Measurements from ENCODE around the gene TFF3. TPM values are rescaled to one million over a fixed set of nuclear protein-coding genes. Genes with fewer than 3 reads are reported as not detected.

Gene TFF3
- total RNA-seq, 1 donor from 2014 or later: not detected

DNA sequence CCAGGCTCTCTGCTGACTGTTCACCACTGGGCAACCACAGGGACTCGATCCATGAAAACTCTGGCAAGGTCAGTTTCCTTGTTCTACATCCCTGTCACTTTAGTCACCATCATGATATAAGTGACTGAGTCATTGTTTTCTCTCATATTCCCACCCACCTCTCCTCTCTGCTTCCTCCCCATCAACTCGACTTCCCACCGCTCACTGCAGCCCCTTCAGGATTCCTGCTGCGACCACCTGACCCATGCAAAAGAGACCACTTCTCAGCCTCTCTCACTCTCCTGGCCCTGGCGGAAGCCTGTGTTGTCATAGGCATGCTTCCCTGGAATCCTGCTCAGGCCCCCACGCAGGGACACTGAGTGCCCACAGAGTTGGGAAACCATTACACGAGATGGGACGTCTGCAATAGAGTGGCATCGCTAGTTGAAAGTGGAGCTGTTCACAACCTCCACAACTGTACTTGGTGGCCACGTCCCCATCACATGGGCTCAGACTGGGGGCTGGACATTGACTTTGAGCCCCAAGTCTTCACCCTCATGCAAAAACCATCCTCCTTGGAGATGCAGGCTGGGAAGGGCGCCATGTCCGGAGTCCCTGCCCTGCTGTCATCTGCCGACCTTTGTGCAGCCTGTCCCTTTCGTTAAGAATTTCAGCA is 37.4 kb upstream of the TFF3 start:
- H4K20me1 ChIP-seq (ENCODE audit: low read depth): no peaks in the 10 kb centered on the region
- H3K9me3 ChIP-seq (ENCODE audit: low read depth): peaks cover 4% of the 10 kb centered on the region
- H3K9ac ChIP-seq: no peak overlapping the region
- H3K4me2 ChIP-seq: no peak overlapping the region
- peak overlapping the region; percentile 86 for H3K27ac Mint-ChIP-seq
- H3K4me3 ChIP-seq: no peak overlapping the region
- no peak overlapping the region for H2AFZ ChIP-seq (replicated peaks)
- no peaks in the 10 kb centered on the region for H3K36me3 Mint-ChIP-seq
- no peak overlapping the region for H3K27ac ChIP-seq
- H3K79me2 ChIP-seq (ENCODE audit: low read depth): no peaks in the 10 kb centered on the region
- no peaks in the 10 kb centered on the region for H3F3A ChIP-seq (ENCODE audit: low read depth)
- DNase-seq (ENCODE audit: low spot score): no peak
- H3K4me3 Mint-ChIP-seq: no peak overlapping the region
- TF ChIP-seq EZH2phosphoT487 (IDR thresholded peaks at IDR 0.05) (no peak), EZH2 (IDR thresholded peaks at IDR 0.05) (no peak)
- TF ChIP-seq, protein P1, sequence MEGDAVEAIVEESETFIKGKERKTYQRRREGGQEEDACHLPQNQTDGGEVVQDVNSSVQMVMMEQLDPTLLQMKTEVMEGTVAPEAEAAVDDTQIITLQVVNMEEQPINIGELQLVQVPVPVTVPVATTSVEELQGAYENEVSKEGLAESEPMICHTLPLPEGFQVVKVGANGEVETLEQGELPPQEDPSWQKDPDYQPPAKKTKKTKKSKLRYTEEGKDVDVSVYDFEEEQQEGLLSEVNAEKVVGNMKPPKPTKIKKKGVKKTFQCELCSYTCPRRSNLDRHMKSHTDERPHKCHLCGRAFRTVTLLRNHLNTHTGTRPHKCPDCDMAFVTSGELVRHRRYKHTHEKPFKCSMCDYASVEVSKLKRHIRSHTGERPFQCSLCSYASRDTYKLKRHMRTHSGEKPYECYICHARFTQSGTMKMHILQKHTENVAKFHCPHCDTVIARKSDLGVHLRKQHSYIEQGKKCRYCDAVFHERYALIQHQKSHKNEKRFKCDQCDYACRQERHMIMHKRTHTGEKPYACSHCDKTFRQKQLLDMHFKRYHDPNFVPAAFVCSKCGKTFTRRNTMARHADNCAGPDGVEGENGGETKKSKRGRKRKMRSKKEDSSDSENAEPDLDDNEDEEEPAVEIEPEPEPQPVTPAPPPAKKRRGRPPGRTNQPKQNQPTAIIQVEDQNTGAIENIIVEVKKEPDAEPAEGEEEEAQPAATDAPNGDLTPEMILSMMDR (IDR thresholded peaks at IDR 0.05): no peak
- peaks cover 20% of the 10 kb centered on the region for H3K4me1 Mint-ChIP-seq
- H3K27me3 ChIP-seq: no peaks in the 10 kb centered on the region
- H3K9me3 Mint-ChIP-seq: peaks cover 10% of the 10 kb centered on the region
- H3K4me1 ChIP-seq: no peaks in the 10 kb centered on the region
- no peaks in the 10 kb centered on the region for H3K36me3 ChIP-seq
- H3K27me3 Mint-ChIP-seq (ENCODE audit: insufficient read depth, low read depth): peaks cover 11% of the 10 kb centered on the region

DNA sequence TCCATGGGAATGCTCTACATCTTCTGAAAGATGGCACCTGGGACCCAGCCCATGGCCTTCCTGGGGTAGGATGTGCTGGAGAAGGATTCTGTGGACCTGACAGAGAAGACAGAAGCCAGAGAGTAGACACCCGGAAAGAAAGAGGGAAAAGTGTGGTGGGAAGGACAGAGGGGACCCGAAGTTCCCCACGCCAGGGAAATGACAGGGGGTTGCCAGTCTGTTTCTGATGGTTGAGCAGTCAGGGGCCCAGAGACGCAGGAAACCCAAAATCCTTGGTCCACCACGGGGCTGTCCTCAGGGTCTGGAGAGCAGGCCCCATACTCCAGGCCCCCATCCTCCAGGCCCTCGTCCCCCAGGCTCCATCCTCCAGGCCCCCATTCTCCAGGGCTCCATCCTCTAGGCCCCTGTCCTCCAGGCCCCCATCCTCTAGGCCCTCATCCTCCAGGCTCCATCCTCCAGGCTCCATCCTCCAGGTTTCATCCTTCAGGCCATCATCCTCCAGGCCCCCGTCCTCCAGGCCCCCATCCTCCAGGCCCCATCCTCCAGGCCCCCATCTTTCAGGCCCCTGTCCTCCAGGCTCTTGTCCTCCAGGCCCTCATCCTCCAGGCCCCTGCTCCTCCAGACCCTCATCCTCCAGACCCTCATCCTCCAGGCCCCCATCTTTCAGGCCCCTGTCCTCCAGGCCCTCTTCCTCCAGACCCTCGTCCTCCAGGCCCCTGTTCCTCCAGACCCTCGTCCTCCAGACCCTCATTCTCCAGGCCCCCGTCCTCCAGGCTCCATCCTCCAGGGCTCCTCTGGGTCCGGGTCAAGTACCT is 36.6 kb upstream of the TFF3 start:
- Histone ChIP-seq H3K9ac (no peak overlapping the region), H3K27ac (no peak overlapping the region), H3F3A (ENCODE audit: low read depth) (no peaks in the 10 kb centered on the region), H3K79me2 (ENCODE audit: low read depth) (no peaks in the 10 kb centered on the region), H3K4me1 (no peaks in the 10 kb centered on the region), H4K20me1 (ENCODE audit: low read depth) (no peaks in the 10 kb centered on the region), H3K4me2 (no peak overlapping the region), H3K4me3 (no peak overlapping the region), H2AFZ (replicated peaks) (no peak overlapping the region), H3K36me3 (no peaks in the 10 kb centered on the region), H3K27me3 (no peaks in the 10 kb centered on the region), H3K9me3 (ENCODE audit: low read depth) (peaks cover 4% of the 10 kb centered on the region)
- Mint-ChIP-seq H3K9me3 (peaks cover 10% of the 10 kb centered on the region), H3K27ac (peak overlapping the region; percentile 86), H3K27me3 (ENCODE audit: insufficient read depth, low read depth) (peaks cover 11% of the 10 kb centered on the region), H3K36me3 (no peaks in the 10 kb centered on the region), H3K4me1 (peaks cover 20% of the 10 kb centered on the region), H3K4me3 (no peak overlapping the region)
- TF ChIP-seq EZH2phosphoT487 (IDR thresholded peaks at IDR 0.05) (no peak), EZH2 (IDR thresholded peaks at IDR 0.05) (no peak)
- TF ChIP-seq, protein P1 (IDR thresholded peaks at IDR 0.05): no peak
- DNase-seq (ENCODE audit: low spot score): no peak

DNA sequence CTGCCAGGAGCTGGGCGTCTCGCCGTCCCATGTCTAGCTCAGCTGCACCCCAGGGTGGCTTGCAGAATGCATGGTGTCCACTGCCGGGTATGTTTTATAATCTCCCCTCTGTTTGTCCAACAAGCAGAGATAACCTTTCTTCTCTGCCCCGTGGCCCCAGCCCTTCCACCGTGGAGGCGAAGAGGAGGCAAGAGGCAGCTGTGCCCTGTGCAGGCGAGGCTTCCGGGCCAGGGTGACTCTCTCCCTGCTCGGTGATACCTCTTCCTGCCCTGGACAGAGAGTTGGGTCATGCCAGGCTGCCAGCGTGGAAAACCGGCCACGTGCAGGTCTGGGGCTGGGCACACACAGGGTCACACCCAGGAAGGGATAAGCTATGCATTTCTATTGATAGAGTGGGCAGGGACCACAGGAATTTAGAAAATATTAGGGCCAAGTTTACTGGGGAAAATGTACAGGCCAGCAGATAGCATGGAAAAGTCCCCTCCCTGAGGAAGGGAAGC is 35.8 kb upstream of the TFF3 start, which contains the start of gene TFF2:
TFF2 (minus strand) TSS at position 68 of the 500 bp plus-strand sequence; CDS start at position 31, 37 bp downstream.
- Histone ChIP-seq H3K36me3 (no peaks in the 10 kb centered on the region), H4K20me1 (ENCODE audit: low read depth) (no peaks in the 10 kb centered on the region), H3K4me3 (no peak within 1 kb of the TSS), H3K4me1 (no peaks in the 10 kb centered on the region), H3K9ac (no peak within 1 kb of the TSS), H3K27me3 (no peaks in the 10 kb centered on the region), H2AFZ (replicated peaks) (no peak within 1 kb of the TSS), H3K27ac (no peak within 1 kb of the TSS), H3F3A (ENCODE audit: low read depth) (no peaks in the 10 kb centered on the region), H3K9me3 (ENCODE audit: low read depth) (peaks cover 4% of the 10 kb centered on the region), H3K79me2 (ENCODE audit: low read depth) (no peaks in the 10 kb centered on the region), H3K4me2 (no peak within 1 kb of the TSS)
- Mint-ChIP-seq H3K27ac (peak within 1 kb of the TSS; percentile 66), H3K4me3 (no peak within 1 kb of the TSS), H3K27me3 (ENCODE audit: insufficient read depth, low read depth) (peaks cover 11% of the 10 kb centered on the region), H3K4me1 (peaks cover 20% of the 10 kb centered on the region), H3K36me3 (no peaks in the 10 kb centered on the region), H3K9me3 (peaks cover 8% of the 10 kb centered on the region)
- DNase-seq (ENCODE audit: low spot score): no peak
- TF ChIP-seq, protein P1 (IDR thresholded peaks at IDR 0.05): no peak
- TF ChIP-seq EZH2 (IDR thresholded peaks at IDR 0.05) (no peak), EZH2phosphoT487 (IDR thresholded peaks at IDR 0.05) (no peak)
